Measurements from ENCODE around the gene ATG4D.
"Not testable (repeated sequence)": the region's sequence is repeated elsewhere in the genome, so short reads cannot be mapped to it uniquely, and the experiment has no call there.

The ATG4D gene

DNA sequence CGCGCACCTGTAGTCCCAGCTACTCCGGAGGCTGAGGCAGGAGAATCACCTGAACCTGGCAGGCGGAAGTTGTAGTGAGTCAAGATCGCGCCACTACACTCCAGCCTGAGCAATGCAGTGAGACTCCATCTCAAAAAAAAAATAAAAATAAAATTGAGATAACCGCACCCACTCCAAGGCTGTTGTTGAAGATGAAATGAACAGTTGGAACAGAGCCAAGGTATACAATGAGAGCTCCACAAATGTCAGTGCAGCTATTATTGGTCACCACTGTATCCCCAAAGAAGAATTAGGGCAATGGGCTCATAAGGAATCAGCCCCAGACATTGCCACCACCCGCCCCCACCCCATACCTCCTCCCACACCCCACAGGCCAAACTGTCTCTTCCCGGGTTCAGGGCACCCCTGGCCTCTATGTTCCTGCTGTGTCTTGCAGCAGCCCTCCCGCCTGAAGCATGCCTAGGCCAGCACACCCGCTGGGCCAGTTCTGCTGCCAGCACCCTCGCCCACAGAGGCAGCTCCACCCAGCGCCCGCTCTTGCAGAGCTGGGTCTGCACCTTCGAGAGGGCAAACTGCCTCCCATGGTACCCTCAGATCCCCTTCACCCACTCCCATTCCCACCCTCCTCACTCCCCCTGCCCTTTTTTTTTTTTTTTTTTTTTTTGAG is 22.9 kb upstream of the ATG4D start:
- DNase-seq, result no peak

DNA sequence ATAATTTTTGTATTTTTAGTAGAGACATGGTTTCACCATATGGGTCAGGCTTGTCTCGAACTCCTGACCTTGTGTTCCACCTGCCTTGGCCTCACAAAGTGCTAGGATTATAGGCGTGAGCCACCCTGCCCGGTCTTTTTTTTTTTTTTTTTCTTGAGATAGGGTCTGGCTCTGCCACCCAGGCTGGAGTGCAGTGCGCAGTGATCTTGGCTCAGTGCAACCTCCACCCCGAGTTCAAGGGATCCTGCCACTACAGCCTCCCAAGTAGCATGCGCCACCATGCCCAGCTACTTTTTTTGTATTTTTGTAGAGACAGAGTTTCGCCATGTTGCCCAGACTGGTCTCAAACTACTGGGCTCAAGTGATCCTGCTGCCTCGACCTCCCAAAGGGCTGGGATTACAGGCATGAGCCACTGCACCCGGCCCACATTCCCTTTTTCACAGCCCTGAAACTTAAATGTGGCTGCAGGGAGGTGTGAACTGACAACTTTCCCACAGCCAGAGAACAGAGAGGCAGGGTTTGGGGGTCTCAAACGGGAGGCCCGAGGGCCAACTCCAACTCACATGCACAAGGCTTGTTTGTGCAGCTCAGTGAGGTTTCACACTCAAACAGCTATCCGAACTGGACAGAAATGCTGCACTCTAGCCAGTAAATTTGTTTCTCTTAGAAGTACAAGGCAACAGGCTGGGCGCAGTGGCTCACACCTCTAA is 22.1 kb upstream of the ATG4D start:
- DNase-seq, result no peak

DNA sequence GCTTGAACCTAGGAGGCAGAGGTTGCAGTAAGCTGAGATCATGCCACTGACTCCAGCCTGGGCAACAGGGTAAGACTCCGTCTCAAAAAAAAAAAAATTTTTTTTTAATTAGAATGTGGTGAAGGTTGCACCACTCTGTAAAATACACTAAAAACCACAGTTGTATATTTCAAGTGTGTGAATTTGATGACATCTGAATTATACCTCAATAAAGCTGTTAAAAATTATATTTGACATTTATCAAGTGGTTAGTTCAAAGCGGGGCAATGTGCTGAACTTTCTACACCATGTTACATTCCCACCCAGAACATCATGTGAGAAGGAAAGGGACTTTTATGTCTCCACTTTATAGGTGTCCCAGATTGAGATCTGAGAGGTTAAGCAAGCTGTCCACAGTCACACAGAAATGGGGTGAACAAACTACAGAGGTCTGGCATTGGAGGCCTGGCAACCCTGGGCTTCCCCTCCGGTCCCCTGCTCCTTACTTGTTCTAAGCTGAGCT is 20.5 kb upstream of the ATG4D start:
- no peak for DNase-seq

DNA sequence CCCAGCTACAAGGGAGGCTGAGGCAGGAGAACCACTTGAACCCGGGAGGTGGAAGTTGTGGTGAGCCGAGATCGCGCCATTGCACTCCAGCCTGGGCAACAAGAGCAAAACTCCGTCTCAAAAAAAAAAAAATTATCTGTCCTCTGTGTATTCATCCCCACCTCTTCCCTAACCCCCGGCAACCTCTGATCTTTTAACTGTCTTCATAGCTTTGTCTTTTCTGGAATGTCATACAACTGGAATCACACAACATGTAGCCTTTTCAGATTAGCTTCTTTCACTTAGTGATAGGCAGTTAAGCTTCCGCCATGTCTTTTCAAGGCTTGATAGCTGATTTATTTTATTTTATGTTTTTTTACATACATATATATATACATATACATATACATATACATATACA is 18.1 kb upstream of the ATG4D start:
- DNase-seq, result no peak

DNA sequence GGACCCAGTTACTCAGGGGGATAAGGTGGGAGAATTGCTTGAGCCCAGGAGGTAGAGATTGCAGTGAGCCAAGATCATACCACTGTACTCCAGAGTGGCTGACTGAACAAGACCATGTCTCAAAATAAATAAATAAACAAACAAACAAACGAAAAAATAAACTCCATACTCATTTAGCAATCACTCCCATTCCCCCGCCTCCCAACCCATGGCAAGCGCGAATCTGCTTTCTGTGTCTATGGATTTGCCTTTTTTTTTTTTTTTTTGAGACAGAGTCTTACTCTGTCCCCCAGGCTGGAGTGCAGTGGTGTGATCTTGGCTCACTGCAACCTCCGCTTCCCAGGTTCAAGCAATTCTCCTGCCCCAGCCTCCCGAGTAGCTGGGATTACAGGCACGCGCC is 16.8 kb upstream of the ATG4D start:
- not testable (repeated sequence) for DNase-seq

DNA sequence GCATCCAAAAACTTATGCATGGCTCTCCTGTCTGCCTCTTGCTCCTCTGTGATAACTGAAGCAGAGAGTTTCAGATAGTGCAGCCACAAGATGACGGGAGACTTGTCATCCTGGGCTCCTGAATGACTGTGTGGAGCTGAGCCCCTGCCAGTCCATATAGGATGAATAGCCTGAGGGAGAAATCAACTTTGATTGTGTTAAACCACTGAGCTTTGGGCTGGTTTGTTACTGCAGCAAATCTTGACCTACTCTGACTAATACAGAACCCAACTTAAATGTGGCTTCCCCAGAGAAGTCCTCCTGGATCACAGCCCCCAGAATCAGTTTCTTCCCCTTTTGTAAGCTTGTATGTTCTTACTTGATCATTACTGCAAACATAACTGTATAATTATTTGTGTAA is 11.2 kb upstream of the ATG4D start:
- no peak for DNase-seq

DNA sequence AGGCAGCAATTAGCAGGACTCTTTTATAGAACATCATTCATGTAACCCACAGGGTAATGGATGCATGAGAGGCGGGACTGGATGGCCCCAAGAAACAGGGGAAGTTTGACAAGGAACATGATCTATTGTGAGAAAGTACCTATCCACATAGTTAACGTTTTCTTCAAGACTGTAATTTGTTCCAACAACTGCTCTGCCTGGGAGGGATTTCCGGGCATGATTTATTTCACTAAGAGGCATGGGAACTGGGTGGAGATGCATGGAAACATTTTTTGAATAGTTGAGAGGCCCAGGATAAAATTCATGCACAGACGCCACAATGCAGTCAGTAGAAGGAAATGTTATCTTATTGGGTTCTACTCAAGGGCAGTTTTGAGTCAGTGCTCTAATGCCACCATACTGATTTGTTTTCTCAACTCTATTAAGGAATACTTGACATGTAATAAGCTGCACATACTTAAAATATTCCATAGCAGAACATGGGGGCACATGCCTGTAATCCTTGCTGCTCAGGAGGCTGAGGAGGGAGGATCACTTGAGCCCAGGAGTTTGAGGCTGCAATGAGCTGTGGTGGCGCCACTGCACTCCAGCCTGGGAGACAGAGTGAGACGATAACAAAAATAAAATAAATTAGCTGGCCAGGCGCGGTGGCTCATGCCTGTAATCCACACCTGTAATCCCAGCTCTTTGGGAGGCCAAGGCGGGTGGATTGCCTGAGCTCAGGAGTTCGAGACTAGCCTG is 9.9 kb upstream of the ATG4D start:
- DNase-seq, result no peak

DNA sequence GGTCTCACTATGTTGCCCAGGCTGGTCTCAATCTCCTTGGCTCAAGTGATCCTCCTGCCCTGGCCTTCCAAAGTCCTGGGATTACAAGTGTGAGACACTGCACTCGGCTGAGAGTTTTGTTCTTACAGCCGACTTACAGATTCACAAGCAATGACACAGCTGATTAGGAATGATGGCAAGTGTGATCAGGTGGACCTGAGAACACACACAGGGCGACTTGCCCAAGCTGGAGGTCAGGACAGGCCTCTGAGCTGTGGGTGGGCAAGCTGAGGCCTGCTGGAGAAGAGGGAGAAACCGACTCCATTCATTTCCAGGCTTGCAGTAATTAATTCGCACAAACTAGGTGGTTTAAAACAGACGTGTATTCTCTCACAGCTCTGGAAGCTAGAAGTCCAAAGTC is 8.1 kb upstream of the ATG4D start:
- DNase-seq, result no peak

DNA sequence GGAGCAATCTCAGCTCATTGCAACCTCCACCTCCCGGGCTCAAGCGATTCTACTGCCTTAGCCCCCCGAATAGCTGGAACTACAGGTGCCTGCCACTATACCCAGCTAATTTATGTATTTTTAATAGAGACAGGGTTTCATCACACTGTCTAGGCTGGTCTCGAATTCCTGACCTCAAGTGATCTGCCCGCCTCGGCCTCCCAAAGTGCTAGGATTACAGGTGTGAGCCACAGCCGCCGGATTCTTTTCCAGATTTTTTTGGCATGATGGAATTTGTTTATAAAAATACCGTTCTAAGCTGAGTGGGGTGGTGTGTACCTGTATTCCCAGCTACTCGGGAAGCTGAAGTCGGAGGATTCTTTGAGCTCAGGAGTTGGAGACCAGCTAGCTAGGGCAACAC is 6.0 kb upstream of the ATG4D start:
- no peak for DNase-seq

DNA sequence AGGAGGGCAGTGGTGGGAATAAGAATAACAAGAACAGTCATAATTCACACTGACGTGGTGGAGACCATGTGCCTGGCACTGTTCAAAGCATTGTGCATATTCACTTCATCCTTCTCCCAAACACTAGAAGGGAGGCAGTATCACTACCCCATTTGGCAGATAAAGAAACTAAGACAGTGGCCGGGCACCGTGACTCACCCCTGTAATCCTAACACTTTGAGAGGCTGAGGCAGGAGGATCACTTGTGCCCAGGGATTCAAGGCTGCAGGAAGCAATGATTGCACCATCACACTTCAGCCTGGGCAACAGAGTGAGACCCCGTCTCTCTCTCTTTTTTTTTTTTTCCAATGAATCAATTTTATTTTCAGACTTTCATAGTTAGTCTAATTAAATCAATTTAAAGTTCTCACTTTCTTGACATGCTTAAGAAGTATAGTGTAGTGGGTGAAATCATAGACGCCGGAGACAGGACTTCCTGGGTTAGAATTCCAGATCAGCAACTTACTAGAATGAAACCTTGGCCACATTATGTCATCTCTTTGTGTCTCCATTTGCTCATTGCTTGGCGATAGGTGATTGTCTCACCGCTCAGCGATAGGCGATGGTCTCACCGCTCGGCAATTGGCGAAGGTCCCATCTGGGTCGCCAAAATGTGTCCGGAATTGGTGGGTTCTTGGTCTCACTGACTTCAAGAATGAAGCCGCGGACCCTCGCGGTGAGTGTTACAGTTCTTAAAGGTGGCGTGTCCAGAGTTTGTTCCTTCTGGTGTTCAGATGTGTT is 5.3 kb upstream of the ATG4D start:
- DNase-seq, result no peak

DNA sequence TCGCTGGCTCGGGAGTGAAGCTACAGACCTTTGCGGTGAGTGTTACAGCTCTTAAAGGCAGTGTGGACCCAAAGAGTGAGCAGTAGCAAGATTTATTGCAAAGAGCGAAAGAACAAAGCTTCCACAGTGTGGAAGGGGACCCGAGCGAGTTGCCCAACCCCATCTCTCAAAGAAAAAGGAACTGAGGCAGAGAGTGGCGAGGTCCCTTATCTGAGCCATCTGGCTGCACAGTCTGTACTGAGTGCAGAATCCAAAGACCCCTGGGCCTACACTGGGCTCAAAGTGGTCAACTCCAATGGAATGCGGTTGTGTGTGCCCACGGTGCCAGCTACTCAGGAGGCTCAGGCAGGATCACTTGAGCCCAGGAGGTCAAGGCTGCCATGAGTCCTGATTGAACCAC is 4.7 kb upstream of the ATG4D start:
- not testable (repeated sequence) for DNase-seq

DNA sequence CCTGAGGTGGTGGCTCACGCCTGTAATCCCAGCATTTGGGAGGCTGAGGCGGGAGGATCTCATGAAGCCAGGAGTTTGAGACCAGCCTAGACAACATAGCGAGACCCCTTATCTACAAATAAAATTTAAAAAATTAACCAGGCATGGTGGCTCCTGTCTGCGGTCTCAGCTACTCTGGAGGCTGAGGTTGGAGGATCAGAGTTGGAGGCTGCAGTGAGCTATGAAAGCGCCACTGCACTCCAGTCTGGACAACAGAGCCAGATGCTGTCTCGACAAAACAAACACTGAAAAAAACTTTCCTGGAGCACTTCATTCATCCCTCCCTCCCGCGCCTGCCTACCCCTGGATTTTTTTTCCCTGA is 665 bp upstream of the ATG4D start:
- DNase-seq, result no peak

DNA sequence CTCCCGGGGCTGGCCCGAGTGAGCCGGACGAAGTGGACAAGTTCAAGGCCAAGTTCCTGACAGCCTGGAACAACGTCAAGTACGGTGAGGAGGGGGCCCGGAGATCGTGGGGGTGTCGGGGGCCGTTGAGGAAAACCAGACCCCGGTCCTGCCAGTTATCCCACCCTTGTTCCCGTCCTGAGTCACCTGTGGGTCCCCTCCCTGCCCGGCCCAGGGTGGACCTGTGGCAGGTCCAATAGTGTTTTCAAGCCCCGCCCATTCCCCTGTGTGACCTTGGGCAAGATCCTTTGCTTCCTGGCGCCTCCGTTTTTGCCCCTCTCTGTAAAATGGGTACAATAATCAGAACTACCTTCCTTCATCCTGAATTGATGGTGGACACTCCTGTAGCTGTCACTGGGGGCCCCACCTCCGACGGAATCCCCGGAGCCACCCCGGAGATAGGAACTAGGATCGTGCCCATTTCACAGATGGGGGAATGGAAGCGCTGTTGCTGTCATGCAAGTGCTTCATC is 593 bp downstream of the ATG4D start:
- no peak for DNase-seq

DNA sequence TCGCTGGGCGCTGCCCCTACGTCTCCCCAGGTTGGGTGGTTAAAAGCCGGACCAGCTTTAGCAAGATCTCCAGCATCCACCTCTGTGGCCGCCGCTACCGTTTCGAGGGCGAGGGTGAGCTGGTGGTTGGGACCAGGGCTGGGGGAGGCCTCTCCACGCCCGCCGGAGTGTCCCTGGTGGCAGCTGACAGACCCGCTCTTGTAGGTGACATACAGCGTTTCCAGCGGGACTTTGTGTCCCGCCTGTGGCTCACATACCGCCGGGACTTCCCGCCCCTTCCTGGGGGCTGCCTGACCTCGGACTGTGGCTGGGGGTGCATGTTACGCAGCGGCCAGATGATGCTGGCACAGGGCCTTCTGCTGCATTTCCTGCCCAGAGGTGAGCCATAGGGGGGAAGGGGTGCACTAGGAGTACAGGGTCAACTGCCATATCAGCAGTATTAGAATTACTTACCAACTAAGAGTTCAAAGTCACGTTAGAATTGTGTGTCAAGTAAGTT is 1.1 kb downstream of the ATG4D start:
- no peak for DNase-seq

DNA sequence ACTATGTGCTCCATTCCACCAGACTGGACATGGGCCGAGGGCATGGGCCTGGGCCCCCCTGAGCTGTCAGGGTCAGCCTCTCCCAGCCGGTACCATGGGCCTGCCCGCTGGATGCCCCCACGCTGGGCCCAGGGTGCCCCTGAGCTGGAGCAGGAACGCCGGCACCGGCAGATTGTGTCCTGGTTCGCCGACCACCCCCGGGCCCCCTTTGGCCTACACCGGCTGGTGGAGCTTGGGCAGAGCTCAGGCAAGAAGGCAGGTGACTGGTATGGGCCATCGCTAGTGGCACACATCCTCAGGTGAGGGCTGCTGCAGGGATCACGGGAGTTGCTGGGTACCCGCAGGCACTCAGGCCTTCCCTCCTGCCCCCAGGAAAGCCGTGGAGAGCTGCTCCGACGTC is 3.1 kb downstream of the ATG4D start:
- no peak for DNase-seq

DNA sequence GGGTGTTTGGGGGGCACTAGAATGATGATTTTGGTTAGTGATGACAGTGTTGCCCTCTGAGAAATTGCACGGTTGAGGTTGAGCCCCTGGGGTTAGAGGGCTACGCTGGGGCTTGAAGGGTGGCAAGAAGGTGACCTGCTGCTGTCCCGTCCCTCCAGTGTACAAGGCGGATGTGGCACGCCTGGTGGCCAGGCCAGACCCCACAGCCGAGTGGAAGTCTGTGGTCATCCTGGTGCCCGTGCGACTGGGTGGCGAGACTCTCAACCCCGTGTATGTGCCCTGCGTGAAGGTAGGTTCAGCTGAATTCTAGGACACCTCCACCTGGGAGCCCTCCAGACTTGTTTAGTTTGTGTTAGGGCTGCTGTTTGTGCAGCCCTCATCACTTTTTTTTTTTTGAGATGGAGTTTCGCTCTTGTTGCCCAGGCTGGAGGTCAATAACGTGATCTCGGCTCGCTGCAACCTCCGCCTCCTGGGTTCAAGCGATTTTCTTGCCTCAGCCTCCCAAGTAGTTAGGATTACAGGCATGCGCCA is 5.1 kb downstream of the ATG4D start:
- no peak for DNase-seq

DNA sequence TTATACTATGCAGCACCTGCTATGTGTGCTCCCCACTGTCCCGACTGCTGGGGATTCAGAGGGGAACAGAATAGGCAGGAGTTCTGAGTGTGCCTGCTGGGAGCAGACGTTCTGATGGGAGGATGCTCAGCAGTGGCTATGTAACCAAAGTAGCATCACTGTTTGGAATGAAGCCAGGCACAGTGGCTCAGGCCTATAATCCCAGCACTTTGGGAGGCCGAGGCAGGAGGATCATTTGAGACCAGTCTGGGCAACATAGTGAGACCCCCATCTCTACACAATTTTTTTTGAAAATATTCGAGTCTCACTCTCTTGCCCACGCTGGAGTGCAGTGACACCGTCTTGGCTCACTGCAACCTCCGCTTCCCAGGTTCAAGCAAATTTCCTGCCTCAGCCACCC is 6.0 kb downstream of the ATG4D start:
- DNase-seq, result no peak

DNA sequence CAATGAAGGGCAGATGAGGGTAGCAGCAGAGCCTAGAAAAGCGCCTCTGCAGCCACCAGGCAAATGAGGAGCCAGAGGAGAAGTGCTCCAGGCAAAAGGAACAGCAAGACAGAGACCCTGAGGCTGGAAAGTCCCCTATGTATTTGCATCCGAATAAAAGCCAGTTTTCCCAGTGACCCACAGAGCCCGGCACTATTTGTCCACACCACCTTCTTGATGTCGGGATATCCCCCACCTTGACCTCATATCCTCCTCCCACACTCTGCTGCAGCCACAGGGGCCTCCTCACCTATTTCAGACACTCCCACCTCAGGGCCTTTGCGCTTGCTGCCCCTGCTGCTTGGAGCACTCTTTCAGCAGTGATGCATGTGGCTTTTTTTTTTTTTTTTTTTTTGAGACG is 6.6 kb downstream of the ATG4D start:
- DNase-seq, result no peak

DNA sequence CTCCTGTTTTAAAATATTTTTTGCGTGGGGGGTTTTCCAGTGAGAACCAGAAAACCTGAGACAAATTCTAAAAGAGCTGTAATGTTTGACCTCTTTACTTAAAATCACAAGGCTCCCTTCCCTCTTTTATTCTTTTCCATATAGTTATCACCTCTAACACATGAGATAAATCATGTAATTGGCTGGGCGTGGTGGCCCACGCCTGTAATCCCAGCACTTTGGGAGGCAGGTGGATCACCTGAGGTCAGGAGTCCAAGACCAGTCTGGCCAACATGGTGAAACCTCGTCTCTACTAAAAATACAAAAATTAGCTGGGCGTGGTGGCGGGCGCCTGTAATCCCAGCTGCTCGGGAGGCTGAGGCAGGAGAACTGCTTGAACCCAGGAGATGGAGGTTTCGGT is 7.3 kb downstream of the ATG4D start:
- not testable (repeated sequence) for DNase-seq

DNA sequence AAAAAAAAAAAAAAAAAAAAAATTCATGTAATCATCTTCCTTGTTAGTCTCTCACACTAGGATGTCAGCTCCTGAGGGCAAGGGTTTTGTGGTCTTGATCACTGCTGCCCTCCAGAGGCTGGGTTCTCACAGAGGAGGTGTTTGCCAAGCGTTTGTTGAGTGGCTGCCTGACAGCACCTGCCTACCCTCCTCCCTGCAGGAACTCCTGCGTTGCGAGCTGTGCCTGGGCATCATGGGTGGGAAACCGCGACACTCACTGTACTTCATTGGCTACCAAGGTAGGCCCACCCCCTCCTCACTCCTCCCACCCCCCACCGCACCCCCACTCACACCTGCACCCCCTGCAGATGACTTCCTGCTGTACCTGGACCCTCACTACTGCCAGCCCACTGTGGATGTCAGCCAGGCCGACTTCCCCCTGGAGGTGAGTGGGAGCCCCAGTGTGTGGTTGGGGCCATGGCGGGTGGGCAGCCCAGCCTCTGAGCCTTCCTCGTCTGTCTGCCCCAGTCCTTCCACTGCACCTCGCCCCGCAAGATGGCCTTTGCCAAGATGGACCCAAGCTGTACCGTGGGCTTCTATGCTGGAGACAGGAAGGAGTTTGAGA is 8.1 kb downstream of the ATG4D start:
- DNase-seq, result no peak

DNA sequence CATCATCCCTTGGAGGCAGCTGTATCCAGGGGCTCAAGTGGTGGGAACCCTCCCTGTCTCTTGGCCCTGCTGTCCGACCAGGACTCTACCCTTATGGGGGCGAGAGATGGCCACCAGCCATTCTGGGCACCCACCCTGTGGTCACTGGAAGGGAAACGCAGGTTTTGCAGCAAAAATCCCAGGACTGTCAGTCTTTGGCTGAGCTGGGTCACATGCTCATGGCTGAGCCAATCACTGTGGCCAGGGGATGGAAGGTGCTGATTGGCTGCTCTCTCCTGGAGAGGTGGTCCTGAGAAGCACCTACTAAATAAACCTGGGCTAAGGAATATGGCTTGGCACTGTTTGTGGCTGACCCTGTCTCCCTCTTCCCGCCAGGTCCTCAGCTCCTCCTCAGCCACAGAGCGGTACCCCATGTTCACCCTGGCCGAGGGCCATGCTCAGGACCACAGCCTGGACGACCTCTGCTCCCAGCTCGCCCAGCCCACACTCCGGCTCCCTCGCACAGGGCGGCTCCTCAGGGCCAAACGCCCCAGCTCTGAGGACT is 8.9 kb downstream of the ATG4D start:
- no peak for DNase-seq
